H1 (cell line): ENCODE data around the gene CLCF1. TPM values are rescaled to one million over a fixed set of nuclear protein-coding genes. Genes with fewer than 3 reads are reported as not detected.
A peak's percentile ranks its signal among the peaks of the same experiment; 100 is the strongest.

Experiments
- CTCF ChIA-PET: fragments of 300-600 bp; sonication (Branson Sonifier 250); formaldehyde crosslinking; loops from one replicate; lab custom pipeline; 2021; ENCODE audit not compliant: partially characterized antibody; lab: Charles Lee
- POLR2A ChIA-PET: fragments of 300-600 bp; sonication (Branson Sonifier 250); formaldehyde crosslinking; loops from one replicate; lab custom pipeline; 2021; ENCODE audit warnings: inconsistent platforms; ENCODE audit not compliant: partially characterized antibody; lab: Charles Lee
- DNase-seq, 2 experiments: peaks; one replicate each; pipeline versions ENCODE4 v3.0.0 to v3.0.0-alpha.2; 2010 to 2022; ENCODE audit warnings: low spot score in 2 of 2, low read depth in 1 of 2, mixed read lengths in 1 of 2
- FAIRE-seq: peaks from 2 replicates; lab custom pipeline; 2011; peaks lifted over from hg19 to GRCh38; lab: Jason Lieb, UNC
- H2AFZ ChIP-seq: 2 replicates; pipeline ENCODE4 v1.8.1; 2012; ENCODE audit warnings: low read length, inconsistent platforms
- H2AK5ac ChIP-seq: 2 replicates; pipeline ENCODE4 v1.6.1; 2013; ENCODE audit warnings: low read depth, low read length
- H2BK120ac ChIP-seq: replicated peaks from 2 replicates; pipeline ENCODE3; 2013; ENCODE audit warnings: low read depth, low read length, inconsistent platforms
- H2BK12ac ChIP-seq: 2 replicates; pipeline ENCODE4 v1.6.1; 2013; ENCODE audit warnings: low read depth, low read length
- H2BK15ac ChIP-seq: 2 replicates; pipeline ENCODE4 v1.6.1; 2013; ENCODE audit warnings: low read length
- H2BK20ac ChIP-seq: 2 replicates; pipeline ENCODE4 v1.6.1; 2013; ENCODE audit warnings: low read length
- H2BK5ac ChIP-seq: 2 replicates; pipeline ENCODE4 v1.6.1; 2013; ENCODE audit warnings: low read depth, low read length
- H3K14ac ChIP-seq: 2 replicates; pipeline ENCODE4 v1.6.1; 2013; ENCODE audit warnings: inconsistent platforms; ENCODE audit not compliant: insufficient read length
- H3K18ac ChIP-seq: 2 replicates; pipeline ENCODE4 v1.6.1; 2013; ENCODE audit warnings: low read length; ENCODE audit errors: extremely low read depth
- H3K23ac ChIP-seq: 2 replicates; pipeline ENCODE4 v1.6.1; 2013; ENCODE audit warnings: inconsistent platforms; ENCODE audit not compliant: insufficient read length
- H3K23me2 ChIP-seq: 2 replicates; pipeline ENCODE4 v1.6.1; 2013; ENCODE audit warnings: low read depth, low read length
- H3K27ac ChIP-seq: 2 replicates; pipeline ENCODE4 v1.6.1; 2011; ENCODE audit warnings: low read depth, low read length, inconsistent platforms
- H3K27me3 ChIP-seq, 4 experiments: replicated peaks in 1 of 4; 1 replicate in 1 of 4; 2 replicates in 3 of 4; pipeline versions ENCODE4 v1.6.1 to v1.8.1; 2011 to 2013; ENCODE audit warnings: low read length in 3 of 4, mild to moderate bottlenecking in 3 of 4, inconsistent platforms in 2 of 4, mixed read lengths in 2 of 4, moderate library complexity in 1 of 4; ENCODE audit not compliant: control insufficient read depth in 3 of 4, insufficient read depth in 3 of 4; ENCODE audit errors: extremely low read depth in 1 of 4
- H3K36me3 ChIP-seq, 4 experiments: 2 replicates each; pipeline versions ENCODE4 v1.6.1 to v1.8.1; 2011 to 2013; ENCODE audit warnings: mild to moderate bottlenecking in 4 of 4, low read length in 3 of 4, moderate library complexity in 2 of 4, control low read depth in 1 of 4, inconsistent platforms in 1 of 4; ENCODE audit not compliant: insufficient read depth in 4 of 4, control insufficient read depth in 2 of 4
- H3K4ac ChIP-seq: replicated peaks from 2 replicates; pipeline ENCODE3; 2013; ENCODE audit warnings: low read length, low read depth, mixed read lengths, inconsistent platforms; ENCODE audit not compliant: insufficient read length
- H3K4me1 ChIP-seq, 4 experiments: replicated peaks in 1 of 4; 1 replicate in 1 of 4; 2 replicates in 3 of 4; pipeline versions ENCODE4 v1.6.1 to v1.8.1; 2011 to 2013; ENCODE audit warnings: low read length in 3 of 4, inconsistent platforms in 2 of 4, mixed read lengths in 1 of 4; ENCODE audit not compliant: insufficient read depth in 4 of 4, control insufficient read depth in 3 of 4
- H3K4me2 ChIP-seq, 2 experiments: 2 replicates each; pipeline versions ENCODE4 v1.6.1 to v1.8.1; 2011 to 2013; ENCODE audit warnings: low read depth in 2 of 2, low read length in 2 of 2, control low read depth in 1 of 2, inconsistent platforms in 1 of 2, mild to moderate bottlenecking in 1 of 2; ENCODE audit not compliant: insufficient read depth in 1 of 2
- H3K4me3 ChIP-seq, 4 experiments: fragments of 200-600, 300-600 bp in 1 of 4; sonication (generic), shearing (Covaris generic), sonication (Bioruptor Twin) in 1 of 4; 2 replicates each; pipeline versions ENCODE4 v1.5.1 to v1.8.1; 2011 to 2016; ENCODE audit warnings: low read length in 4 of 4, low read depth in 3 of 4, control low read depth in 2 of 4, inconsistent platforms in 2 of 4, mild to moderate bottlenecking in 2 of 4, mixed read lengths in 1 of 4, moderate library complexity in 1 of 4; ENCODE audit not compliant: insufficient read depth in 2 of 4; ENCODE audit errors: extremely low read depth in 1 of 4
- H3K56ac ChIP-seq: replicated peaks from 2 replicates; pipeline ENCODE3; 2013; ENCODE audit warnings: low read depth, mild to moderate bottlenecking, mixed read lengths, low read length, inconsistent platforms; ENCODE audit not compliant: insufficient read length
- H3K79me1 ChIP-seq: 2 replicates; pipeline ENCODE4 v1.6.1; 2013; ENCODE audit warnings: low read depth, low read length, control low read depth
- H3K79me2 ChIP-seq, 2 experiments: 2 replicates each; pipeline versions ENCODE4 v1.6.1 to v1.8.1; 2012 to 2013; ENCODE audit warnings: low read length in 2 of 2, mild to moderate bottlenecking in 2 of 2, inconsistent platforms in 1 of 2; ENCODE audit not compliant: insufficient read depth in 2 of 2, control insufficient read depth in 1 of 2
- H3K9ac ChIP-seq, 4 experiments: replicated peaks in 1 of 4; 1 replicate in 1 of 4; 2 replicates in 3 of 4; pipeline versions ENCODE4 v1.6.1 to v1.8.1; 2011 to 2013; ENCODE audit warnings: low read depth in 3 of 4, low read length in 3 of 4, control low read depth in 2 of 4, mild to moderate bottlenecking in 2 of 4, moderate library complexity in 2 of 4, inconsistent platforms in 1 of 4; ENCODE audit errors: extremely low read depth in 1 of 4
- H3K9me3 ChIP-seq, 2 experiments: 2 replicates each; pipeline versions ENCODE4 v1.6.1 to v1.8.1; 2012 to 2013; ENCODE audit warnings: mild to moderate bottlenecking in 2 of 2, moderate library complexity in 2 of 2, control low read depth in 1 of 2, inconsistent platforms in 1 of 2, low read depth in 1 of 2, low read length in 1 of 2, mixed read lengths in 1 of 2; ENCODE audit not compliant: insufficient read depth in 2 of 2
- H4K20me1 ChIP-seq, 2 experiments: replicated peaks in 1 of 2; 2 replicates each; pipeline versions ENCODE3 to v1.8.1; 2011 to 2013; ENCODE audit warnings: inconsistent platforms in 2 of 2, low read length in 2 of 2, mild to moderate bottlenecking in 1 of 2; ENCODE audit not compliant: insufficient read depth in 2 of 2, control insufficient read depth in 1 of 2
- H4K5ac ChIP-seq: 2 replicates; pipeline ENCODE4 v1.6.1; 2013; ENCODE audit warnings: low read length, low read depth, mixed read lengths, inconsistent platforms; ENCODE audit not compliant: insufficient read length
- H4K8ac ChIP-seq: 2 replicates; pipeline ENCODE4 v1.8.0; 2013; ENCODE audit warnings: mild to moderate bottlenecking, moderate library complexity, low read length, inconsistent platforms; ENCODE audit not compliant: insufficient read depth; ENCODE audit errors: extremely low read depth
- H4K91ac ChIP-seq: replicated peaks from 2 replicates; pipeline ENCODE3; 2013; ENCODE audit warnings: low read length, mixed read lengths, inconsistent platforms; ENCODE audit not compliant: insufficient read length
- BACH1 ChIP-seq: IDR thresholded peaks from 2 replicates; pipeline ENCODE4 v1.6.1; 2012; ENCODE audit warnings: low read length, improper control_type of control experiment
- BRCA1 ChIP-seq: IDR thresholded peaks from 2 replicates; pipeline ENCODE4 v1.6.1; 2012; ENCODE audit warnings: low read depth, low read length, improper control_type of control experiment
- CBX8 ChIP-seq: fragments of 300-800, 300-1000 bp; sonication (generic); IDR thresholded peaks from 2 replicates; pipeline ENCODE4 v1.7.1; 2016; ENCODE audit warnings: low read depth, low read length, borderline replicate concordance
- CEBPB ChIP-seq: IDR thresholded peaks from 2 replicates; pipeline ENCODE4 v1.6.1; 2012; ENCODE audit warnings: low read depth, low read length
- CREB1 ChIP-seq: IDR thresholded peaks from 2 replicates; pipeline ENCODE4 v1.6.1; 2012; ENCODE audit warnings: inconsistent platforms
- E2F6 ChIP-seq: IDR thresholded peaks from 2 replicates; pipeline ENCODE4 v1.6.1; 2012; ENCODE audit warnings: inconsistent platforms
- FOSL1 ChIP-seq: IDR thresholded peaks from 2 replicates; pipeline ENCODE4 v1.6.1; 2011; ENCODE audit warnings: mild to moderate bottlenecking, low read depth, low read length, moderate library complexity; ENCODE audit not compliant: insufficient read depth
- NANOG ChIP-seq: IDR thresholded peaks from 2 replicates; pipeline ENCODE4 v1.6.1; 2011; ENCODE audit warnings: low read length, low read depth, mild to moderate bottlenecking, inconsistent platforms; ENCODE audit not compliant: insufficient read depth, poor library complexity, severe bottlenecking
- RBBP5 ChIP-seq: IDR thresholded peaks from 2 replicates; pipeline ENCODE4 v1.7.1; 2012; ENCODE audit warnings: low read depth, mild to moderate bottlenecking, inconsistent platforms, low read length, moderate library complexity, borderline replicate concordance
- SIRT6 ChIP-seq: IDR thresholded peaks from one replicate; pipeline ENCODE4 v1.7.1; 2012; ENCODE audit warnings: low read length, inconsistent platforms
- SP4 ChIP-seq: IDR thresholded peaks from 2 replicates; pipeline ENCODE4 v1.6.1; 2012; ENCODE audit warnings: low read length, inconsistent platforms
- ZNF274 ChIP-seq: IDR thresholded peaks from 2 replicates; pipeline ENCODE4 v1.7.0; 2012; ENCODE audit warnings: low read length, borderline replicate concordance; ENCODE audit errors: extremely low read depth
- WGBS, 2 experiments: shearing (Covaris generic) in 1 of 2; methylation state at CpG; one replicate each; pipeline versions ENCODE4 v1.1.6 to v1.1.7; 2013 to 2015; ENCODE audit warnings: low lambda C conversion rate in 2 of 2, mixed read lengths in 2 of 2, inconsistent platforms in 1 of 2, low coverage in 1 of 2, missing lambda C conversion rate in 1 of 2; ENCODE audit not compliant: insufficient replicate concordance in 2 of 2, insufficient coverage in 1 of 2, insufficient read length in 1 of 2; ENCODE audit errors: extremely low coverage in 1 of 2, missing lambda C conversion rate in 1 of 2; 5-methylcytosine and 5-hydroxymethylcytosine counted together
- polyA plus RNA-seq, 7 experiments: library from polyadenylated mRNA; depleted of rRNA in 3 of 7; stranded (reverse) in 5 of 7; unstranded in 2 of 7; fragments of >200 nt in 5 of 7; fragments of 200-250 nt in 2 of 7; gene quantifications; 1 replicate in 5 of 7; 2 replicates in 1 of 7; 4 replicates in 1 of 7; pipeline versions ENCODE4 v1.2.1 to v1.2.3, GENCODE V29; 2011 to 2013; ENCODE audit warnings: missing spikeins in 2 of 7, mixed read lengths in 2 of 7
- total RNA-seq: library from RNA; stranded (reverse); fragmentation: NEBNext Ultra II Directional; extraction: Animal tissue kit (Norgen Biotek cat#: 25700); gene quantifications from 2 replicates; pipeline ENCODE4 v1.2.1, GENCODE V29; 2021

CLCF1 gene
- total and polyA plus RNA-seq, 2 of the 8 experiments (the other 6 are each of a cell fraction or from before 2014, with no cell fraction given) = 0.32 to 1.2 TPM

DNA sequence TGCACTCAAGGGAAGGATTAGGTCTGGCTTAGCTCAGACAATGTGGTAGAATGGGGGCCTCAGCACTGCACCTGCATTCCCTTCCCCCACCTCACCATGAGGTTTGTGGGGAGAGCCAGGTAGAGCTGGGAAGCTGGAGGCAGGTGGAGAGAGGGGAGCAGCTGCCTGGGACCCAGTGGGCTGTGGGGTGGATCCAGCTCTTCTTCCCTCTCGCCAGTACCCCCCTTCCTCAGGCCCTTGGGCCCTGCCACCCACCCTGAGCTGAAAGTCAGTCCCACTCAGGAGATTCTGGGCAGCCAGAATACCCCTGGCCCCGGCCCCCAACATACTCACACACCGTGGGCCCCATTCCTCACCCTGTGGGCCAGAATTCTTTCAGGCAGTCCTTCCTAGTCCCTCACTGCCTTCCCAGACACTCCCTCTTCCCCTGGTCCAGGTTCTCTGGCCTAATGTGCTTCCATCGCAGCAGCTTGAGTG is 17.0 kb downstream of the CLCF1 start:
- ChIA-PET POLR2A (interaction anchor here (0.9 to 1.7 kb wide), 6 partner anchors 10 to 282 kb away, joined by 3 to 6 read pairs (median 4); partner anchors contain the start of gene RAD9A), CTCF (interaction anchor here (0.7 to 20.0 kb wide), 13 partner anchors 11 to 446 kb away, joined by 3 to 1305 read pairs (median 4); partner anchors contain the start of genes CLCF1, PPP1CA, RAD9A and TBC1D10C)

More for the DNA sequence above, 17.0 kb downstream of the CLCF1 start:
- H4K91ac ChIP-seq = peak overlapping the region; percentile 45
- no peak overlapping the region for H3K56ac ChIP-seq
- no peak overlapping the region for H2BK15ac ChIP-seq
- peaks cover 2% of the 10 kb centered on the region; the same call in 1 of the 2 replicates for H3K79me1 ChIP-seq
- no peak overlapping the region for H3K4me2 ChIP-seq
- no peaks in the 10 kb centered on the region for H3K36me3 ChIP-seq
- no peak overlapping the region for H2BK120ac ChIP-seq
- no peak overlapping the region for H3K23ac ChIP-seq
- FAIRE-seq (no peak), DNase-seq (no peak)
- H3K4me3 ChIP-seq = no peak overlapping the region
- H2BK20ac ChIP-seq = 0 out of 2 replicates have a peak overlapping the region, but pooled peaks have one; percentile 48
- peaks cover 0 to 18% (median 15%) of the 10 kb centered on the region in 4 experiments; a peak in 6 of 7 replicates for H3K4me1 ChIP-seq
- H3K14ac ChIP-seq = no peak overlapping the region
- H2AK5ac ChIP-seq = no peak overlapping the region
- no peak overlapping the region for H4K5ac ChIP-seq
- H2AFZ ChIP-seq = no peak overlapping the region
- 29% methylated on average over 3 of the region's 4 CpGs; no CpG with 5 or more reads in 1 of the 2 experiments for WGBS, 2 experiments
- peak overlapping the region; percentile 75; the same call in 1 of the 2 replicates for H2BK12ac ChIP-seq
- TF ChIP-seq CREB1 = no peak
- TF ChIP-seq SIRT6 = no peak
- no peak for TF ChIP-seq NANOG
- TF ChIP-seq FOSL1 = no peak
- TF ChIP-seq BACH1 = no peak
- no peak for TF ChIP-seq BRCA1
- TF ChIP-seq CEBPB = no peak
- no peak for TF ChIP-seq SP4
- TF ChIP-seq E2F6 = no peak
- TF ChIP-seq ZNF274 = no peak
- TF ChIP-seq CBX8 = no peak
- no peak for TF ChIP-seq RBBP5
- peaks cover 8% of the 10 kb centered on the region; the same call in 1 of the 2 replicates for H3K23me2 ChIP-seq
- no peak overlapping the region for H3K4ac ChIP-seq
- H3K18ac ChIP-seq = no peak overlapping the region; the same call in 1 of the 2 replicates
- peaks cover 0 to 1% of the 10 kb centered on the region in 2 experiments for H4K20me1 ChIP-seq
- H3K9ac ChIP-seq = no peak overlapping the region
- 0 out of 2 replicates have a peak overlapping the region, but pooled peaks have one; percentile 52 for H4K8ac ChIP-seq
- H3K27ac ChIP-seq = no peak overlapping the region
- no peaks in the 10 kb centered on the region for H3K9me3 ChIP-seq
- no peaks in the 10 kb centered on the region; a peak in 1 of 7 replicates for H3K27me3 ChIP-seq
- peak overlapping the region; percentile 52; the same call in 1 of the 2 replicates for H2BK5ac ChIP-seq
- no peaks in the 10 kb centered on the region for H3K79me2 ChIP-seq
